ENCODE measurements around the gene ANO6.

ANO6 gene

GRCh38 chr12:45208604-45209487 lies 7.0 kb upstream of the ANO6 start:
- DNase-seq, result no peak

GRCh38 chr12:45209784-45210183 lies 6.1 kb upstream of the ANO6 start:
- DNase-seq, result no peak

DNA sequence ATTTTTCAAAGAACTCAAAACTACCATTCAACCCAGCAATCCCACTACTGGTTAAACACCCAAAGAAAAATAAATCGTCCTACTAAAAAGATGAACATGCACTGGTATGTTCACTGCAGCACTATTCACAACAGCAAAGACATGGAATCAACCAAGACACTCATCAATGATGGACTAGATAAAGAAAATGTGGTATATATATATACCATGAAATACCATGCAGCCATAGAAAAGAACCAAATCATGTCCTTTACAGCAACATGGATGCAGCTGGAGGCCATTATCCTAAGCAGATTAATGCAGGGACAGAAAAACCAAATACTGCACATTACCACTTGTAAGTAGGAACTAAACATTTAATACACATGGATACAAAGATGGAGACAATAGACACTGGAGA lies 3.8 kb upstream of the ANO6 start:
- no peak for DNase-seq

DNA sequence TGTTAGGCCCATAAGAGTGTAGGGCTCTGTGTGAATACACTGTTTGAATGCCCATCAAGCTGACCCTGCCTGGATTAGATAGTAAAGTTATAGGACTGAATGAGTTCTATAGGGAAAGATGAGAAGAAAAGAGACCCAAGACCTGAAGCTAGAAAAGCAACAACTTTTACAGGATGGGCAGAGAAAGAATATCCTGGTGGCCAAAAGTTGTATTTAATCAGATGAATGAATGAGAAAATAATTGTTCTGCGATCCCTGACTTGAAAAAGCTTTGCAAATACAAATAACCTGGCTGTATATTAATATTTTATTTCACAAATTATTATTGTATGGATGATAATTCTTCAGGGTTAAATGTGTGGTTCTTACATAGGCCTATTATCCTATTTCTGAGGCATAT lies 2.8 kb upstream of the ANO6 start:
- no peak for DNase-seq

GRCh38 chr12:45214071-45214470 lies 1.8 kb upstream of the ANO6 start:
- no peak for DNase-seq

- no peak for DNase-seq
Observed at GRCh38 chr12:45214749-45215418, 1.0 kb upstream of the ANO6 start.

GRCh38 chr12:45216230-45216982 lies 511 bp downstream of the ANO6 start:
- peak; percentile 95 for DNase-seq

DNA sequence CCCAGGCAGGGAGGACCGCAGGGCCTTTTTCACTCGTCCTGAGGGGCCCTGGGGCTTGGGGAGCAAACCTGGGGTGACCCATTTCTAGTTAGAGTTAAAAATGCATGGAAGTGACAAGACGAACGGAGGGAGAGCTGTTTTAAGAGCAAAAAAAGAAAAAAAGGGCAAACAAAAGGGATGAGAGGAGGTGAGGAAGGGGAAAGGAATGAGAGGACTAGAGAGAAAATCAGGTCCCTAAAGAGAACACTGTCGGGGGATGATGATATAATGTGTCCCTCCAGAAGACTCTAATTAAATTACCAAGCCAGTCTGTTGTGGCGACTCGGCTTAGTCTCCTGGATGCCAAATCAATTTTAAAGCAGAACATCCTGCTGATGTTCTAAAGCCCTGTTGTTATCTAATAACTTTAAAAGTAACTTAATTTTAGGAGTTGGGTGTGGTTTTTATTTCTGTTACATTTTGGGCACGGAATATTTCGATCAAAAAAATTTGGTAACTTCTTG lies 1.1 kb downstream of the ANO6 start:
- DNase-seq, result no peak

DNA sequence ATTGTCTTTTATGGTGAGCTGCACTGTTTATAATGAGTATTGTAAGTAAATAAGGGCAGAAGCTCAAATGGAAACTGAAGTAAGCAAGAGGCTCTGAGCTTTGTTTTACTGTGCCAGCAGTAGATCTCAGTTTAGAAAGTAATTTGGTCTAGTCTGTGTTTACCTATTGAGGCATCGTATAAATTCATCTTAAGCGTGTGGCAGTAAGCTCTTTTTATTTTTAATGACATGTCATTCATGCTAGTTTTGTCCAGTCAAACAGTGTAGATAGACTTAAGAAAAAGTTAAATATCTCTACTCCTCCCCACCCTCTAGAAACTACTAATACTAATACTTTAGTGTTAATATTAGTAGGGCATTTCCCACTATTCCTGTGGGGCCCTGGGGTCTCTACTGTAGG lies 2.0 kb downstream of the ANO6 start:
- DNase-seq, result no peak

DNA sequence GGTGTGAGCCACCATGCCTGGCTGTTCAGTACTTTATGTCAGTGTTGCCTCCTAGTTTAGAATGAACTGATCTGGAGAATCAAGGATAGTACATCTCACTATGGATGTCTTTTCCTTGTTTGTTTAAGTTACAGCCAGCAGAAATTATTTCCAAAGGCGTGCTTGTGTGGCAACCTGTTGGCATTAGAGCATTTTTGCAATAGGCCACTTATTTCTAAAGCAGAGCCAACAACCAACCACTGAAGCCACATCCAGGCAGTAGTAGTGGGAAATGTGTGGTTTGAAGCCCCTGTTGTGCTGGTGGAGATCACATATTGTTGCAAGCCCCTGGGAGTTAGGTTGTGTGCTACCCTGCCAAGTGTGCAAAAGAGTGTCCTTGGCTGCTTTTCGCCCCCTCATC lies 3.7 kb downstream of the ANO6 start:
- DNase-seq, result no peak

DNA sequence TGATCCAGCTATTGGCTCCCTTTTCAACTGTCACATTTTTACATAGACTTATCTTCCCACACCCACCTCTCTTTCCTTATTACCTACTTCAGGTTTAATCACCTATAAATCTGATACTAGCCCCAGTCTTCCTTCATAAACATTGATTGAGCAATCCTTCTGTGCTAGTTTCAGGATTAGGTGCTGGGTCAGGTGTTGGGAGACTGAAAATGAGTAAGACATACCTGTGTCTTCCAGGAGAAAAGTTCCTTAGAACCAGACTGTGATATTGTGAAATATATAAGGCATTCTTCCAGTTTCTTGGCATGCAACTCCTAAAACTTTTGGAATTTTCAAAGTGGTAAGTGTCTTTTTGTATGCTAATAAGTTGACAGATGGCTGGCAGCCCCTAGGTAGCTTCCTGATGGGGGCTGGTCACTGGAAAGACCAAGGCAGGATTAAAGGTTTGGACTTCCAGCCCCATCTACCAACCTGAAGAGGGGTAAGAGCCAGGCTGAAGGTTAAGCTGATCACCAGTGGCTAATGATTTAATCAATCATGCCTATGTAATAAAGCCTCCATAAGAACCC lies 4.6 kb downstream of the ANO6 start:
- no peak for DNase-seq

DNA sequence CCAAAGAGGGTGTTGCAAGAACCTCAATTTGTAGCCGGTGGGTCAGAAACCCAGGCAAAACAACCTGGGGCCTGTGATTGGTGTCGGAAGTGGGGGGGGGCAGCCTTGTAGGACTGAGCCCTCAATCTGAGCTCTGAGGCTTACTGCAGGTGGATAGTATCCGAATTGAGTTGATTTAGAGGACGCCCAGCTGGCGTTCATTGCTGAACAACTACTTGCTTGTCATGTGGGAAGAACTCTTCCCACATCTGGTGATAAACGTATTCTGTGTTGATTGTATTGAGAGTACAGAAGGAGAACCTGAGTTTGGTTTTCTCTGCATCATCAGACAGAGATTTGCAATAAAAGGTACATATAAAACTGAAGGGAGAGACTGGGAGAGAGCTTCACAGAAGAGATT lies 5.1 kb downstream of the ANO6 start:
- no peak for DNase-seq

GRCh38 chr12:45223868-45224267 lies 8.0 kb downstream of the ANO6 start:
- no peak for DNase-seq

DNA sequence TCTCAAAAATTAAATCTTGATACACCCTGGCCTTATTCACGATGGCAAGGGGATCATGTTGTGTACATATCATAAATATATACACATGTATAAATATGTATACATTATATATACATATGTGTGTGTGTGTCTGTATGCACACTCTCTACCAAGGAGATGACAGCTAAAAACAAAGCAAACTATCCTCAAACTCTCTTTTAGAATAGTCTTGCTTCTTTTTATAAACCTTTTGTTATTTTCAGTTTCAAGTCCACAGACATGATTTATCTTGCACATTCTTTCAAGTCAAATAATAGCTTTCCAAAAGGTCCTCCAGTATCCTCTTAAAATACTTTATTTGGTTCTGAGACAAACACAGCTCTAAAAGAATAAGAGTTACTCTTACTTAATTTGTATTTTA lies 8.4 kb downstream of the ANO6 start:
- DNase-seq, result no peak

- DNase-seq, result no peak
Observed at GRCh38 chr12:45226021-45226420, 10.1 kb downstream of the ANO6 start.

DNA sequence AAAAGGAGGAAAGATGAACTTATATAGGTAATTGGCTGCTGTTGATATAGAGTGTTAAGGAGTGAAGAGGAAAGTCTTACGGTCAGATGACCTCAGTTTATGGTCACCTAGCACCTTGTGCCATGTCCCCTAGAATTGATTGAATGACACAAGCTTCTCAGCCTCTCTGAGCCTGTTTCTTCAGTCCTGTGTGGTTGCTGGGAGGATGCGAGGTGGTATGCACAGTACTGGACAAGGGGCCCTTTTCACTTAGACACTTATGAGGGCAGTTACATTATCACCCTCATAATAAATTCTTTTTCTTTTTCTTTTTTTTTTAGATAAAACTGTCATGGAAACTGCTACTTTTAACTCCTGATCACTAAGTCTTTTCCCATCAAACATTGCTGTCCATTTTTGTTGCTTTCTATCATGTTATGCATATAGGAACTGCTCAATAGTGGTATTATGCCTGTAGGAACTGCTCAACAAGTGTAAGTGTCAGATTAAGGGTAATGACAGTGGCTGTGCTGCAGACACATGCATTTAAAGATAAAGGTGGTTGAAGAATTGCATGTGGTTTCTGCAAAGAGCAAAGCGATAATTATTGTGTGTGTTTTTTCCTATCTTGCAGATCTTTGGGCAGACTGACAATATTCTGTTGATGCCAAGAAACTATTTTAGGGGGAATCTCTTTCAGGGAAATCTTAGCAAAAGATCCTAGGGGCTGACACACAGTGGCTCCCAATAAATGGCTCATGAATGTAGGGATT lies 11.6 kb downstream of the ANO6 start:
- DNase-seq, result no peak

DNA sequence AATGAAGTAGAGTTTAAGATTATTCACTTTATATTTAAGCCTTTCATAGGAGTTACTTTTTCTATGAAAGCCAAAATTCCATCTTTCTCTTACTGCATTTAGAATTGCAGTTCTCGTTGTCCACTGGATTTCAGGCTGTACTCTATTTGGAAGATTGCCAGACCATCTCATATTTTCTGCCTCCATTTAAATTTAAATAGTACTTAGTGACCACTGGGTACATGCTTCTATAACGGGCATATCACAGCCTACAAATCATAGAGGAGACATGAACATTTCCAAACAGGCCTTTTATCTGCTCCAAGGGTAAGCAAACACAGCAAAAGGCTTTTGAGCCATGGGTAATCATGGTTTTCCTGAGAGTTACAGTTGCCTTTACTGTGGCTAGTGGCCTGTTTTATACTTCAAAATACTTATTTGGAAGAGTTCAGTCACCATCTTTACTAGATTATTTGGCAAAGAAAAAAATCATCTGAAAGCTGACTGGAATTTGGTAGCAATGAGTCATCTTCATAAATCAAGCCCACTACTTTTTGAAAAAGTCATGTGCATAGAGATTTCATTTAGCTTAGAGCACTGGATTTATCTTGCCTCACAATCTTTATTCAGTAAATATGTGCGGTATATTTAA lies 15.7 kb downstream of the ANO6 start:
- DNase-seq, result no peak

DNA sequence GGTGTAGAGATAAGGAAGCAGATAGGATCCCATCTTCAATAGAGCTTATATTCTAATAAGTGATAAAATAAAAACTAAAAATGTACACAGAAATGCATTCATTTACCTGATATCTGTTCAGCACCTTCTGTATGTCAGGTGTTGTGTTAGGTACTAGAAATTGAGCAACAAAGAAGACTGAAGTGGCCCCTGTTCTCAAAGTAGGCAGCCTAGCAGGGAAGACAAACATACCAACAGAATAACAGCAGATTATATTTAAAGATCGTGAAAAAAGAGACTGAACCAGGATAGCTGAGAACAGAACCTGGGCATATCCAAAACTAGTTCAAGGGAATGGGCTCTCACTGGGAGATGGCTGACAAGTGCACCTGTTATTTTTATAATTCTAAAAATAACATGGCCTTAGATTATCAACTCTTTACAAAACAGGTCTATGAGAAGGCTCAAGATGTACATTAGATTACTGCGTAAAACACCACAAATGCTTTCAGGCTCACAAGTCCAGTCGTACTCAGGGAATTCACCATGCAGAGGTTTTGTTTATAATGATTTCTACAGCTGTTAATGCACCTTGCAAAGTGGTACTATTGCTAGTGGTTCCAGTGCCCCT lies 16.4 kb downstream of the ANO6 start:
- DNase-seq, result no peak

GRCh38 chr12:45232756-45233372 lies 17.0 kb downstream of the ANO6 start:
- no peak for DNase-seq

GRCh38 chr12:45234139-45234865 lies 18.4 kb downstream of the ANO6 start:
- no peak for DNase-seq
